GM12873 (cell line): ENCODE data around the gene ADAMTS8.

Source experiments
- CTCF ChIP-seq: IDR thresholded peaks from 2 replicates; pipeline ENCODE4 v1.5.1; 2012; ENCODE audit warnings: low read depth, mild to moderate bottlenecking, moderate library complexity, low read length, control low read depth; ENCODE audit not compliant: insufficient read depth; ENCODE audit errors: missing control alignments

The ADAMTS8 gene

GRCh38 chr11:130359419-130359818, 69.0 kb downstream of the ADAMTS8 start:
- no peak for TF ChIP-seq CTCF

GRCh38 chr11:130358398-130358797, 70.0 kb downstream of the ADAMTS8 start:
- no peak for TF ChIP-seq CTCF
